GM12878 (cell line): ENCODE results near the gene CEND1. TPM values are rescaled to one million over a fixed set of nuclear protein-coding genes. Genes with fewer than 3 reads are reported as not detected.

ENCODE experiments used
- ATAC-seq: fragments of 200-7000 bp; cut with Tn5 transposase; 3 replicates; pipeline ENCODE4 v1.9.1; 2020; ENCODE audit warnings: mild to moderate bottlenecking, moderate library complexity
- BruUV-seq: library from RNA; stranded (reverse); fragments of 400-500 nt; replicated peaks from 2 replicates; lab custom pipeline; 2021; lab: Mats Ljungman, UMichigan
- CTCF ChIA-PET: fragments of 300-600 bp; sonication (Branson Sonifier 250); formaldehyde crosslinking; extraction: SDS; loops from one replicate; lab custom pipeline; 2021; ENCODE audit warnings: inconsistent platforms; lab: Yijun Ruan, JAX
- POLR2A ChIA-PET: fragments of 350-600 bp; formaldehyde crosslinking; extraction: SDS; loops from one replicate; lab custom pipeline; 2021; ENCODE audit warnings: inconsistent platforms; lab: Charles Lee
- RAD21 ChIA-PET: fragments of 300-600 bp; sonication (Branson Sonifier 250); formaldehyde crosslinking; loops from one replicate; lab custom pipeline; 2023; ENCODE audit warnings: antibody characterized with exemption; ENCODE audit not compliant: unreplicated experiment; lab: Charles Lee
- SMC1A ChIA-PET: fragments of 300-600 bp; sonication (Branson Sonifier 250); formaldehyde crosslinking; loops from one replicate; lab custom pipeline; 2023; ENCODE audit not compliant: unreplicated experiment, uncharacterized antibody; lab: Charles Lee
- DNase-seq: peaks from one replicate; pipeline ENCODE4 v3.0.0-alpha.2; 2011; ENCODE audit warnings: low read depth, low spot score
- FAIRE-seq: peaks from 3 replicates; lab custom pipeline; 2011; peaks lifted over from hg19 to GRCh38; lab: Jason Lieb, UNC
- H2AFZ ChIP-seq: 2 replicates; pipeline ENCODE4 v1.6.0; 2011; ENCODE audit warnings: low read depth, low read length, control low read depth; ENCODE audit not compliant: control insufficient read depth
- H3K27ac ChIP-seq: 2 replicates; pipeline ENCODE4 v1.5.1; 2011; ENCODE audit warnings: control low read depth; ENCODE audit not compliant: control insufficient read depth, insufficient read depth
- H3K27me3 ChIP-seq, 2 experiments: replicated peaks in 1 of 2; 2 replicates each; pipeline versions ENCODE4 v1.6.0 to v1.6.1; 2011; ENCODE audit warnings: low read length in 1 of 2; ENCODE audit not compliant: control insufficient read depth in 2 of 2, insufficient read depth in 2 of 2
- H3K36me3 ChIP-seq, 2 experiments: 2 replicates each; pipeline ENCODE4 v1.5.1; 2011; ENCODE audit warnings: low read length in 1 of 2; ENCODE audit not compliant: control insufficient read depth in 2 of 2, insufficient read depth in 2 of 2
- H3K4me1 ChIP-seq: 2 replicates; pipeline ENCODE4 v1.6.1; 2011; ENCODE audit warnings: mild to moderate bottlenecking, low read length, moderate library complexity, mixed read lengths; ENCODE audit not compliant: control insufficient read depth, insufficient read depth
- H3K4me2 ChIP-seq: 2 replicates; pipeline ENCODE4 v1.6.0; 2011; ENCODE audit warnings: control low read depth; ENCODE audit not compliant: control insufficient read depth, insufficient read depth
- H3K4me3 ChIP-seq: fragments of 200-600 bp; sonication (generic); 2 replicates; pipeline ENCODE4 v1.5.1; 2016
- H3K79me2 ChIP-seq: 2 replicates; pipeline ENCODE4 v1.6.0; 2011; ENCODE audit warnings: low read length; ENCODE audit not compliant: control insufficient read depth, insufficient read depth
- H3K9ac ChIP-seq: 2 replicates; pipeline ENCODE4 v1.8.0; 2011; ENCODE audit warnings: low read length, control low read depth, mixed read lengths; ENCODE audit not compliant: control insufficient read depth, insufficient read depth
- H3K9me3 ChIP-seq: replicated peaks from 3 replicates; pipeline ENCODE4 v1.5.1; 2011; ENCODE audit warnings: mild to moderate bottlenecking, low read length; ENCODE audit not compliant: control insufficient read depth, insufficient read depth
- H4K20me1 ChIP-seq: 2 replicates; pipeline ENCODE4 v1.6.0; 2011; ENCODE audit not compliant: control insufficient read depth, insufficient read depth
- BMI1 ChIP-seq: fragments of 450-650 bp; IDR thresholded peaks from 2 replicates; pipeline ENCODE4 v1.6.1; 2016; ENCODE audit warnings: mild to moderate bottlenecking, moderate library complexity, borderline replicate concordance
- BRCA1 ChIP-seq: IDR thresholded peaks from 2 replicates; pipeline ENCODE4 v1.6.1; 2011; ENCODE audit warnings: low read depth, low read length, improper control_type of control experiment
- CEBPB ChIP-seq, 2 experiments: fragments of 150-350 bp in 1 of 2; IDR thresholded peaks; 2 replicates each; pipeline ENCODE4 v1.6.1; 2012 to 2014; ENCODE audit warnings: low read depth in 2 of 2, low read length in 2 of 2, borderline replicate concordance in 1 of 2, inconsistent platforms in 1 of 2
- CREB1 ChIP-seq: IDR thresholded peaks from 2 replicates; pipeline ENCODE4 v1.6.1; 2012; ENCODE audit warnings: low read depth, mild to moderate bottlenecking, inconsistent platforms
- IRF5 ChIP-seq: fragments of 450-650 bp; IDR thresholded peaks from 2 replicates; pipeline ENCODE4 v1.6.1; 2017; ENCODE audit warnings: borderline replicate concordance
- MAX ChIP-seq: IDR thresholded peaks from 2 replicates; pipeline ENCODE4 v1.6.1; 2012; ENCODE audit warnings: low read depth, low read length, improper control_type of control experiment
- NBN ChIP-seq: fragments of 450-650 bp; IDR thresholded peaks from 2 replicates; pipeline ENCODE4 v1.6.1; 2016
- NFIC ChIP-seq: IDR thresholded peaks from 2 replicates; pipeline ENCODE4 v1.6.1; 2012; ENCODE audit warnings: low read depth, mild to moderate bottlenecking, inconsistent platforms, low read length, moderate library complexity
- NFXL1 ChIP-seq: fragments of 450-650 bp; IDR thresholded peaks from 2 replicates; pipeline ENCODE4 v1.6.1; 2017; ENCODE audit warnings: antibody characterized with exemption, mild to moderate bottlenecking, borderline replicate concordance
- PAX5 ChIP-seq: IDR thresholded peaks from 2 replicates; pipeline ENCODE4 v1.6.1; 2011; ENCODE audit warnings: low read depth, low read length, borderline replicate concordance
- RAD21 ChIP-seq: IDR thresholded peaks from 2 replicates; pipeline ENCODE4 v1.6.1; 2011; ENCODE audit warnings: mild to moderate bottlenecking, low read depth, low read length, moderate library complexity; ENCODE audit not compliant: insufficient read depth
- RUNX3 ChIP-seq: IDR thresholded peaks from 2 replicates; pipeline ENCODE4 v1.6.1; 2012; ENCODE audit warnings: low read length, inconsistent platforms
- SIN3A ChIP-seq: IDR thresholded peaks from 2 replicates; pipeline ENCODE4 v1.6.1; 2012; ENCODE audit warnings: low read depth, low read length, improper control_type of control experiment
- SMAD5 ChIP-seq: IDR thresholded peaks from 2 replicates; pipeline ENCODE4 v1.6.1; 2016; ENCODE audit warnings: antibody characterized with exemption, low read depth
- TBL1XR1 ChIP-seq: IDR thresholded peaks from 2 replicates; pipeline ENCODE4 v1.6.1; 2012; ENCODE audit warnings: low read depth, low read length, improper control_type of control experiment
- ZNF217 ChIP-seq: fragments of 450-650 bp; IDR thresholded peaks from 2 replicates; pipeline ENCODE4 v1.6.1; 2017; ENCODE audit warnings: antibody characterized with exemption, mild to moderate bottlenecking
- WGBS: methylation state at CpG from one replicate; pipeline ENCODE4 v1.1.6; 2016; ENCODE audit warnings: low lambda C conversion rate; ENCODE audit not compliant: insufficient replicate concordance, insufficient coverage; ENCODE audit errors: missing lambda C conversion rate; 5-methylcytosine and 5-hydroxymethylcytosine counted together
- in situ Hi-C: fragments of 300-500 bp; cut with MboI; formaldehyde crosslinking; loops from 9 replicates; pipeline ENCODE4 v1.14.3; 2018; ENCODE audit warnings: mixed read lengths
- intact Hi-C: fragments of 100-400 bp; cut with micrococcal nuclease; formaldehyde crosslinking; loops from one replicate; pipeline ENCODE4 v1.14.2; 2022; ENCODE audit not compliant: unreplicated experiment
- polyA plus RNA-seq, 11 experiments: library from polyadenylated mRNA; depleted of rRNA in 4 of 11; unstranded in 6 of 11; stranded (reverse) in 5 of 11; fragments of >200 nt; fragmentation: Nextera tagmentation in 4 of 11; fragmentation: Illumina TruSeq in 1 of 11; extraction: Ambion mirVana in 4 of 11; extraction: Trizol in 1 of 11; gene quantifications; 1 replicate in 1 of 11; 2 replicates in 10 of 11; pipeline versions ENCODE4 v1.2.1 to v1.2.3, GENCODE V29; 2011 to 2016; ENCODE audit warnings: inconsistent platforms in 2 of 11, missing spikeins in 2 of 11, low read depth in 1 of 11
- total RNA-seq, 4 experiments: library from RNA; depleted of rRNA in 3 of 4; stranded (reverse); fragments of >200 nt in 3 of 4; fragmentation: Illumina TruSeq in 1 of 4; extraction: Trizol in 1 of 4; gene quantifications; 2 replicates each; pipeline versions ENCODE4 v1.2.1 to v1.2.3, GENCODE V29; 2013 to 2021
- TF ChIP-seq, protein P1 (sequence below): fragments of 450-650 bp; IDR thresholded peaks from 2 replicates; pipeline ENCODE4 v1.6.1; 2017; ENCODE audit warnings: mild to moderate bottlenecking, low read depth, inconsistent platforms; ENCODE audit not compliant: poor library complexity, severe bottlenecking

The CEND1 gene
- total and polyA plus RNA-seq, 10 of the 15 experiments (the other 5 are each of a cell fraction or from before 2014, with no cell fraction given), result 0.31 to 13.6 (median 7.2) TPM; not detected in 1

GRCh38 chr11:809287-810039, 19.6 kb upstream of the CEND1 start, which contains the start of gene RPLP2:
RPLP2 (plus strand) TSS chr11:809967; CDS start chr11:810235, 268 bp downstream.
- CTCF ChIA-PET, result interaction anchor here (1.2 kb wide), 1 partner anchor 35 kb away, joined by 3 read pairs; no protein-coding TSS in a partner anchor
- Histone ChIP-seq H3K27me3 (no peaks in the 10 kb centered on the region), H3K36me3 (peaks cover 8 to 26% of the 10 kb centered on the region in 2 experiments; a peak in 3 of 4 replicates), H3K9me3 (no peaks in the 10 kb centered on the region), H3K79me2 (peaks cover 40% of the 10 kb centered on the region), H3K4me1 (peaks cover 8% of the 10 kb centered on the region), H3K4me3 (peak within 1 kb of the TSS; percentile 98), H4K20me1 (peaks cover 8% of the 10 kb centered on the region; the same call in 1 of the 2 replicates), H2AFZ (peak within 1 kb of the TSS; percentile 100), H3K9ac (peak within 1 kb of the TSS; percentile 98), H3K4me2 (peak within 1 kb of the TSS; percentile 88), H3K27ac (peak within 1 kb of the TSS; percentile 99)
- DNase-seq, result peak; percentile 92
- BruUV-seq, result no TSS peak
- RAD21 ChIA-PET, result interaction anchor here (1.1 to 1.7 kb wide), 4 partner anchors 10 to 38 kb away, joined by 3 to 13 read pairs (median 6); partner anchors contain the start of genes PNPLA2 and TSPAN4
- WGBS, result under 1% methylated on average over 70 of the region's 81 CpGs
- in situ Hi-C loops, result loop anchor here (25.0 kb wide), 1 partner anchor 1578 kb away; the partner anchor contains the start of gene CD81
- peak; percentile 86 for ATAC-seq
- FAIRE-seq, result peak; percentile 96
- POLR2A ChIA-PET, result interaction anchor here (0.8 to 3.3 kb wide), 7 partner anchors 9 to 363 kb away, joined by 3 to 32 read pairs (median 6); partner anchors contain the start of genes DEAF1, PNPLA2, TMEM80 and TSPAN4
- SMC1A ChIA-PET, result interaction anchor here (1.9 kb wide), 1 partner anchor 9 kb away, joined by 5 read pairs; the partner anchor contains the start of gene PNPLA2
- intact Hi-C loops, result loop anchor here (1.0 kb wide), 1 partner anchor 12 kb away; no protein-coding TSS in a partner anchor
- TF ChIP-seq SIN3A (peak; percentile 62), RAD21 (no peak), RUNX3 (peak; percentile 73), NBN (peak; percentile 100), BMI1 (no peak), IRF5 (no peak), BRCA1 (peak; percentile 39), ZNF217 (no peak), CREB1 (peak; percentile 99), NFIC (no peak), CEBPB (IDR thresholded peaks at IDR 0.05; ENCODE audit: borderline replicate concordance in 1 of 2, low read depth in 2 of 2, low read length in 2 of 2) (no peak), TBL1XR1 (peak; percentile 47; the same call in 1 of the 2 replicates), MAX (peak; percentile 85), NFXL1 (no peak), SMAD5 (peak; percentile 93), PAX5 (peak; percentile 10; the same call in 1 of the 2 replicates)
- TF ChIP-seq, protein P1, sequence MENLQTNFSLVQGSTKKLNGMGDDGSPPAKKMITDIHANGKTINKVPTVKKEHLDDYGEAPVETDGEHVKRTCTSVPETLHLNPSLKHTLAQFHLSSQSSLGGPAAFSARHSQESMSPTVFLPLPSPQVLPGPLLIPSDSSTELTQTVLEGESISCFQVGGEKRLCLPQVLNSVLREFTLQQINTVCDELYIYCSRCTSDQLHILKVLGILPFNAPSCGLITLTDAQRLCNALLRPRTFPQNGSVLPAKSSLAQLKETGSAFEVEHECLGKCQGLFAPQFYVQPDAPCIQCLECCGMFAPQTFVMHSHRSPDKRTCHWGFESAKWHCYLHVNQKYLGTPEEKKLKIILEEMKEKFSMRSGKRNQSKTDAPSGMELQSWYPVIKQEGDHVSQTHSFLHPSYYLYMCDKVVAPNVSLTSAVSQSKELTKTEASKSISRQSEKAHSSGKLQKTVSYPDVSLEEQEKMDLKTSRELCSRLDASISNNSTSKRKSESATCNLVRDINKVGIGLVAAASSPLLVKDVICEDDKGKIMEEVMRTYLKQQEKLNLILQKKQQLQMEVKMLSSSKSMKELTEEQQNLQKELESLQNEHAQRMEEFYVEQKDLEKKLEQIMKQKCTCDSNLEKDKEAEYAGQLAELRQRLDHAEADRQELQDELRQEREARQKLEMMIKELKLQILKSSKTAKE, result no peak
